Measurements from ENCODE around the gene RPS19.

GRCh38 chr19:41897820-41898219 lies 37.8 kb downstream of the RPS19 start:
- TF ChIP-seq CTCF (IDR thresholded peaks at IDR 0.05; ENCODE audit: low read depth, low read length), result no peak
- no peak for TF ChIP-seq POLR2A (IDR thresholded peaks at IDR 0.05; ENCODE audit: extremely low read depth, insufficient read length)
